Mesenchymal stem cell (in vitro differentiated cells and primary cell): Measurements from ENCODE around the gene SYTL4.

Experiments used
- DNase-seq: peaks from one replicate; pipeline ENCODE4 v3.0.0-alpha.2; 2013
- H2AFZ ChIP-seq: one replicate; pipeline ENCODE4 v1.6.1; 2013; ENCODE audit warnings: low read depth, mild to moderate bottlenecking, control low read depth, inconsistent platforms, low read length, moderate library complexity
- H2AK5ac ChIP-seq: 2 replicates; pipeline ENCODE4 v1.6.1; 2013; ENCODE audit warnings: low read length, moderate library complexity, mild to moderate bottlenecking, inconsistent platforms; ENCODE audit not compliant: severe bottlenecking
- H2BK120ac ChIP-seq: one replicate; pipeline ENCODE4 v1.6.1; 2013; ENCODE audit warnings: low read depth, mild to moderate bottlenecking, inconsistent platforms, low read length, moderate library complexity
- H2BK12ac ChIP-seq, 2 experiments: one replicate each; pipeline ENCODE4 v1.6.1; 2013; ENCODE audit warnings: inconsistent platforms in 2 of 2, low read length in 2 of 2, mild to moderate bottlenecking in 2 of 2, moderate library complexity in 2 of 2, control low read depth in 1 of 2
- H2BK15ac ChIP-seq: one replicate; pipeline ENCODE4 v1.6.1; 2013; ENCODE audit warnings: mild to moderate bottlenecking, low read depth, inconsistent platforms; ENCODE audit not compliant: poor library complexity, severe bottlenecking
- H2BK5ac ChIP-seq: 2 replicates; pipeline ENCODE4 v1.6.1; 2013; ENCODE audit warnings: low read depth, mild to moderate bottlenecking, low read length, control low read depth, inconsistent platforms; ENCODE audit not compliant: poor library complexity, severe bottlenecking
- H3K14ac ChIP-seq, 2 experiments: one replicate each; pipeline ENCODE4 v1.6.1; 2013; ENCODE audit warnings: inconsistent platforms in 2 of 2, low read length in 2 of 2, control low read depth in 1 of 2, mild to moderate bottlenecking in 1 of 2, moderate library complexity in 1 of 2
- H3K18ac ChIP-seq, 2 experiments: one replicate each; pipeline ENCODE4 v1.6.1; 2013; ENCODE audit warnings: inconsistent platforms in 2 of 2, low read length in 2 of 2, control low read depth in 1 of 2, low read depth in 1 of 2, mild to moderate bottlenecking in 1 of 2
- H3K23ac ChIP-seq, 2 experiments: one replicate each; pipeline ENCODE4 v1.6.1; 2013; ENCODE audit warnings: inconsistent platforms in 2 of 2, low read length in 2 of 2, mild to moderate bottlenecking in 2 of 2, moderate library complexity in 2 of 2, control low read depth in 1 of 2
- H3K27ac ChIP-seq: 2 replicates; pipeline ENCODE4 v1.5.1; 2013; ENCODE audit warnings: mild to moderate bottlenecking, moderate library complexity, low read length, control low read depth, inconsistent platforms; ENCODE audit not compliant: poor library complexity, severe bottlenecking
- H3K27me3 ChIP-seq, 2 experiments: 2 replicates each; pipeline versions ENCODE4 v1.6.1 to v1.7.0; 2013; ENCODE audit warnings: low read length in 2 of 2, mild to moderate bottlenecking in 2 of 2, moderate library complexity in 2 of 2, control low read depth in 1 of 2, inconsistent platforms in 1 of 2; ENCODE audit not compliant: control insufficient read depth in 1 of 2, insufficient read depth in 1 of 2
- H3K36me3 ChIP-seq, 2 experiments: 2 replicates each; pipeline versions ENCODE4 v1.6.1 to v1.7.0; 2013; ENCODE audit warnings: low read length in 2 of 2, control low read depth in 1 of 2, inconsistent platforms in 1 of 2, low read depth in 1 of 2, mild to moderate bottlenecking in 1 of 2; ENCODE audit not compliant: insufficient read depth in 2 of 2, control insufficient read depth in 1 of 2
- H3K4ac ChIP-seq, 2 experiments: one replicate each; pipeline ENCODE4 v1.6.1; 2013; ENCODE audit warnings: inconsistent platforms in 2 of 2, low read length in 2 of 2, mild to moderate bottlenecking in 2 of 2, moderate library complexity in 2 of 2, control low read depth in 1 of 2, low read depth in 1 of 2
- H3K4me1 ChIP-seq: 2 replicates; pipeline ENCODE4 v1.6.1; 2013; ENCODE audit warnings: low read depth, low read length, control low read depth; ENCODE audit not compliant: control insufficient read depth, insufficient read depth
- H3K4me2 ChIP-seq: 2 replicates; pipeline ENCODE4 v1.6.1; 2013; ENCODE audit warnings: low read length, mild to moderate bottlenecking, inconsistent platforms; ENCODE audit not compliant: poor library complexity, severe bottlenecking
- H3K4me3 ChIP-seq, 2 experiments: 2 replicates each; pipeline versions ENCODE4 v1.5.1 to v1.7.0; 2013; ENCODE audit warnings: low read length in 2 of 2, mild to moderate bottlenecking in 2 of 2, control low read depth in 1 of 2, low read depth in 1 of 2; ENCODE audit not compliant: insufficient read depth in 1 of 2
- H3K79me1 ChIP-seq: replicated peaks from 2 replicates; pipeline ENCODE4 v1.6.1; 2013; ENCODE audit warnings: mild to moderate bottlenecking, control low read depth, low read length, inconsistent platforms; ENCODE audit not compliant: poor library complexity, severe bottlenecking
- H3K9ac ChIP-seq: 2 replicates; pipeline ENCODE4 v1.7.0; 2013; ENCODE audit warnings: mild to moderate bottlenecking, low read length, moderate library complexity
- H3K9me3 ChIP-seq: 2 replicates; pipeline ENCODE4 v1.7.0; 2013; ENCODE audit warnings: mild to moderate bottlenecking, low read length; ENCODE audit not compliant: control insufficient read depth
- H4K8ac ChIP-seq: one replicate; pipeline ENCODE4 v1.6.1; 2013; ENCODE audit warnings: inconsistent platforms, mild to moderate bottlenecking, low read length, moderate library complexity
- H4K91ac ChIP-seq: one replicate; pipeline ENCODE4 v1.6.1; 2013; ENCODE audit warnings: mild to moderate bottlenecking, low read length, inconsistent platforms
- WGBS: methylation state at CpG from one replicate; pipeline ENCODE4 v1.1.7; 2013; ENCODE audit warnings: mixed read lengths; 5-methylcytosine and 5-hydroxymethylcytosine counted together

SYTL4 gene

DNA sequence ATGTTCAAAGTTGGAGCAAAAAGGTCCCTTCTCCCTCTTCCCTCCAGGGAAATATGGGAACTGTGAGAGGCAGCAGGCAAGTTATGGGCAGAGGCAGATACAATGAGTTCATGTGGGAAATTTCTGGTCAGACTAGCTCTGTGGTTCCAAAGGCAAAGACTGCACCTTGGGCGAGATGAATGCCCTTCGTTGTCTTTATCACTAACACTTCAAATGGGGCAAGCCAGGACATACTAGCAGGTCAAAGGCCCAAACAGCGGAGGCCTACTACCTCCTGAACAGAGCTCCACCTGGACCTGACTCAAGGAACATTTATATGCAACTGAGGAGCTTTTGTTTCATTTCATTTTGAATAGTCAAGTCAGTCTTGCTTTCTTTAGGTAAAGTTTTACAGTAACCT lies 59.0 kb downstream of the SYTL4 start:
- Histone ChIP-seq H2BK15ac (no peak overlapping the region), H2AK5ac (peak overlapping the region; percentile 56), H2BK12ac (no peak overlapping the region), H4K8ac (no peak overlapping the region), H2AFZ (no peak overlapping the region), H2BK120ac (no peak overlapping the region), H4K91ac (no peak overlapping the region), H2BK5ac (no peak overlapping the region), H3K36me3 (peaks cover 31 to 55% of the 10 kb centered on the region in 2 experiments), H3K23ac (no peak overlapping the region), H3K27me3 (peaks cover 0 to 19% of the 10 kb centered on the region in 2 experiments), H3K4me3 (no peak overlapping the region), H3K9me3 (no peaks in the 10 kb centered on the region), H3K9ac (peak overlapping the region; percentile 55), H3K4ac (no peak overlapping the region), H3K4me2 (no peak overlapping the region), H3K4me1 (no peaks in the 10 kb centered on the region), H3K18ac (no peak overlapping the region), H3K14ac (no peak overlapping the region), H3K27ac (peak overlapping the region; percentile 35), H3K79me1 (no peaks in the 10 kb centered on the region)
- WGBS: 100% methylated on average over 2 of the region's 3 CpGs
- DNase-seq: no peak

GRCh38 chrX:100663642-100664041 lies 68.3 kb downstream of the SYTL4 start:
- H4K91ac ChIP-seq: no peak overlapping the region
- H3K23ac ChIP-seq: no peak overlapping the region
- no peak overlapping the region for H2BK120ac ChIP-seq
- H3K4ac ChIP-seq: no peak overlapping the region
- WGBS: 64% methylated on average over 1 of the region's 2 CpGs
- peak overlapping the region in 1 of 2 experiments; percentile 42 for H2BK12ac ChIP-seq
- no peak overlapping the region for H2BK15ac ChIP-seq
- peaks cover 30 to 73% of the 10 kb centered on the region in 2 experiments for H3K36me3 ChIP-seq
- no peak overlapping the region for H3K14ac ChIP-seq
- H3K9me3 ChIP-seq: no peaks in the 10 kb centered on the region
- no peak overlapping the region for H3K18ac ChIP-seq
- peaks cover 7% of the 10 kb centered on the region for H3K79me1 ChIP-seq
- H3K4me2 ChIP-seq: no peak overlapping the region
- no peak overlapping the region for H2AK5ac ChIP-seq
- no peak overlapping the region for H3K9ac ChIP-seq
- H3K27me3 ChIP-seq: peaks cover 0 to 38% of the 10 kb centered on the region in 2 experiments
- DNase-seq: no peak
- H3K4me1 ChIP-seq: no peaks in the 10 kb centered on the region
- H4K8ac ChIP-seq: no peak overlapping the region
- H2BK5ac ChIP-seq: no peak overlapping the region
- H3K4me3 ChIP-seq: no peak overlapping the region
- no peak overlapping the region for H3K27ac ChIP-seq
- H2AFZ ChIP-seq: no peak overlapping the region

DNA sequence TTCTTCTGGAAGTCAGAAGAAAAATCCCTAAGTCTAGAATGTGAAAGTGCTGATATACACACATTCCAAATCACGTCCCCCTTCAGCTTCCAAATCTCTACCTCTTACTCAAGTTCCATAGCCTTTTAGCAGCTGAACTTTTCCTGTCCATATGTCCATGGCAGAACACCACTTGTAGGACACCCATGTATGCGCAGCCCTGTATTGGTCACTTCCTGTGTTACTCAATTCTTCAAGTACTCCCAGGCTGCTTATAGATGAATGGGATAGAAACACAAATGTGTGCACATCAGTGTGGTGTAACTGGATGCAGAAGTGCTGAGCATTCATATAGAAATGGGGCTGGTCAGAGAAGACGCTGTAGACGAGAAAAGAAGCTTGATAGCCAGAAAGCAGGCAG lies 69.1 kb downstream of the SYTL4 start:
- no peak overlapping the region for H2BK5ac ChIP-seq
- H3K4me3 ChIP-seq: no peak overlapping the region
- no peak overlapping the region for H3K9ac ChIP-seq
- H3K36me3 ChIP-seq: peaks cover 26 to 64% of the 10 kb centered on the region in 2 experiments
- H3K23ac ChIP-seq: no peak overlapping the region
- H2AK5ac ChIP-seq: no peak overlapping the region
- no peak overlapping the region for H3K14ac ChIP-seq
- peak; percentile 91 for DNase-seq
- no peak overlapping the region for H2AFZ ChIP-seq
- H2BK12ac ChIP-seq: no peak overlapping the region
- H2BK15ac ChIP-seq: no peak overlapping the region
- H3K27me3 ChIP-seq: peaks cover 0 to 35% of the 10 kb centered on the region in 2 experiments
- H4K8ac ChIP-seq: no peak overlapping the region
- H3K18ac ChIP-seq: no peak overlapping the region
- 15% methylated on average over 1 of the region's 4 CpGs for WGBS
- H3K4me1 ChIP-seq: no peaks in the 10 kb centered on the region
- H3K27ac ChIP-seq: no peak overlapping the region
- H4K91ac ChIP-seq: no peak overlapping the region
- H2BK120ac ChIP-seq: no peak overlapping the region
- no peaks in the 10 kb centered on the region for H3K9me3 ChIP-seq
- no peak overlapping the region for H3K4ac ChIP-seq
- peaks cover 7% of the 10 kb centered on the region for H3K79me1 ChIP-seq
- H3K4me2 ChIP-seq: no peak overlapping the region

DNA sequence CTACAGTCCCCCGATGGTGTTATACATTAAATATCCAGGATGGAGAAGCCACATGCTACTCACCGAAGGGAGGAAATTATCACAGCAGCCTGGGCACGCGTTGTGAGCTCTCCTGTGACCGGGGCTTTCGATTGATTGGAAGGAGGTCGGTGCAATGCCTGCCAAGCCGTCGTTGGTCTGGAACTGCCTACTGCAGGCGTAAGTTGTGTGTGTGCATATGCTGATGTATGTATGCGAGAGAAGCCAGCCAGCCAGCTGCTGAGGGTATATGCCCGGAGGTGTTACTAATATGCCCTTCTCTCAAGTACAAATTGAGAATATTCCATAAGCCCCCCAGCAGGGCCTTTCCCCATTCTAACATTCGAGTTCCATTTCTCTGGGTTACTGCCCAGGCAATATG lies 69.8 kb downstream of the SYTL4 start:
- Histone ChIP-seq H2BK5ac (no peak overlapping the region), H3K9ac (no peak overlapping the region), H2BK12ac (no peak overlapping the region), H3K4ac (no peak overlapping the region), H3K27me3 (peaks cover 0 to 34% of the 10 kb centered on the region in 2 experiments), H2AK5ac (no peak overlapping the region), H3K4me3 (no peak overlapping the region), H2BK15ac (no peak overlapping the region), H3K36me3 (peaks cover 26 to 58% of the 10 kb centered on the region in 2 experiments), H3K4me1 (no peaks in the 10 kb centered on the region), H3K79me1 (peaks cover 7% of the 10 kb centered on the region), H3K23ac (no peak overlapping the region), H4K91ac (no peak overlapping the region), H4K8ac (no peak overlapping the region), H3K4me2 (no peak overlapping the region), H2BK120ac (no peak overlapping the region), H3K14ac (no peak overlapping the region), H2AFZ (no peak overlapping the region), H3K27ac (no peak overlapping the region), H3K9me3 (no peaks in the 10 kb centered on the region), H3K18ac (no peak overlapping the region)
- no peak for DNase-seq
- 100% methylated on average over 10 of the region's 13 CpGs for WGBS
